ENCODE results near the gene PARVA. TPM values are rescaled to one million over a fixed set of nuclear protein-coding genes. Genes with fewer than 3 reads are reported as not detected.

PARVA gene
- total RNA-seq, 3 donors from 2014 or later, result 55.7 to 191 (median 57.1) TPM

- TF ChIP-seq CTCF (IDR thresholded peaks at IDR 0.05), result no peak
- Histone ChIP-seq H3K9me3 (peaks cover 4% of the 10 kb centered on the region), H3K36me3 (ENCODE audit: low read depth) (no peaks in the 10 kb centered on the region), H3K4me1 (ENCODE audit: low read depth) (no peaks in the 10 kb centered on the region), H3K4me3 (no peak overlapping the region)
- intact Hi-C loops (cut with DNase I, micrococcal nuclease), result no loop called here
- DNase-seq, result no peak
- ATAC-seq, result no peak
Observed at GRCh38 chr11:12467610-12468009, 90.2 kb downstream of the PARVA start.

GRCh38 chr11:12469451-12469850 is 92.1 kb downstream of the PARVA start:
- peaks cover under 1% of the 10 kb centered on the region for H3K9me3 ChIP-seq
- no peak overlapping the region for H3K4me3 ChIP-seq
- intact Hi-C loops (cut with DNase I, micrococcal nuclease), result no loop called here
- no peak for ATAC-seq
- no peak for TF ChIP-seq CTCF (IDR thresholded peaks at IDR 0.05)
- DNase-seq, result no peak
- H3K36me3 ChIP-seq (ENCODE audit: low read depth), result no peaks in the 10 kb centered on the region
- no peaks in the 10 kb centered on the region for H3K4me1 ChIP-seq (ENCODE audit: low read depth)

GRCh38 chr11:12470236-12470635 is 92.9 kb downstream of the PARVA start:
- no peak for DNase-seq
- H3K4me3 ChIP-seq, result no peak overlapping the region
- H3K4me1 ChIP-seq (ENCODE audit: low read depth), result no peaks in the 10 kb centered on the region
- TF ChIP-seq CTCF (IDR thresholded peaks at IDR 0.05), result no peak
- ATAC-seq, result no peak
- H3K9me3 ChIP-seq, result no peaks in the 10 kb centered on the region
- intact Hi-C loops (cut with DNase I, micrococcal nuclease), result no loop called here
- H3K36me3 ChIP-seq (ENCODE audit: low read depth), result no peaks in the 10 kb centered on the region

GRCh38 chr11:12472401-12473005 is 95.1 kb downstream of the PARVA start:
- no peak overlapping the region for H3K4me3 ChIP-seq
- no peaks in the 10 kb centered on the region for H3K9me3 ChIP-seq
- H3K4me1 ChIP-seq (ENCODE audit: low read depth), result no peaks in the 10 kb centered on the region
- TF ChIP-seq CTCF (IDR thresholded peaks at IDR 0.05), result no peak
- H3K36me3 ChIP-seq (ENCODE audit: low read depth), result no peaks in the 10 kb centered on the region
- ATAC-seq (no peak), DNase-seq (no peak)
- intact Hi-C loops (cut with DNase I, micrococcal nuclease), result no loop called here

- no peaks in the 10 kb centered on the region for H3K4me1 ChIP-seq (ENCODE audit: low read depth)
- no peak for TF ChIP-seq CTCF (IDR thresholded peaks at IDR 0.05)
Observed at GRCh38 chr11:12473381-12473780, 96.0 kb downstream of the PARVA start.

GRCh38 chr11:12474871-12475270 is 97.5 kb downstream of the PARVA start:
- H3K9me3 ChIP-seq, result no peaks in the 10 kb centered on the region
- DNase-seq (no peak), ATAC-seq (no peak)
- TF ChIP-seq CTCF (IDR thresholded peaks at IDR 0.05), result no peak
- no peaks in the 10 kb centered on the region for H3K36me3 ChIP-seq (ENCODE audit: low read depth)
- H3K4me3 ChIP-seq, result no peak overlapping the region
- intact Hi-C loops (cut with DNase I, micrococcal nuclease), result no loop called here
- H3K4me1 ChIP-seq (ENCODE audit: low read depth), result no peaks in the 10 kb centered on the region

More at GRCh38 chr11:12473381-12473780, 96.0 kb downstream of the PARVA start:
- H3K4me3 ChIP-seq, result no peak overlapping the region
- intact Hi-C loops (cut with DNase I, micrococcal nuclease), result no loop called here
- no peak for ATAC-seq
- DNase-seq, result no peak
- no peaks in the 10 kb centered on the region for H3K36me3 ChIP-seq (ENCODE audit: low read depth)
- H3K9me3 ChIP-seq, result no peaks in the 10 kb centered on the region
